GM21381 (cell line): ENCODE results near the gene DMRT3.

Source experiments
- ATAC-seq: cut with Tn5 transposase; IDR thresholded peaks from one replicate; pipeline ENCODE4 v1.9.1; 2021; ENCODE audit warnings: mild to moderate bottlenecking, moderate library complexity; ENCODE audit not compliant: unreplicated experiment

Gene DMRT3

GRCh38 chr9:970151-970996, 6.1 kb upstream of the DMRT3 start:
- ATAC-seq, result no peak

- no peak for ATAC-seq
Observed at GRCh38 chr9:971901-972500, 4.5 kb upstream of the DMRT3 start.

- no peak for ATAC-seq
Observed at GRCh38 chr9:972501-973294, 3.8 kb upstream of the DMRT3 start.

- no peak for ATAC-seq
Observed at GRCh38 chr9:973295-973834, 3.1 kb upstream of the DMRT3 start.

GRCh38 chr9:974031-974995, 2.1 kb upstream of the DMRT3 start:
- ATAC-seq, result no peak

GRCh38 chr9:974996-975739, 1.3 kb upstream of the DMRT3 start:
- ATAC-seq, result no peak

- ATAC-seq, result no peak
Observed at GRCh38 chr9:975740-976257, 656 bp upstream of the DMRT3 start.

GRCh38 chr9:976943-977837, 735 bp downstream of the DMRT3 start:
- ATAC-seq, result no peak

- no peak for ATAC-seq
Observed at GRCh38 chr9:977838-978830, 1.7 kb downstream of the DMRT3 start.

GRCh38 chr9:979983-980382, 3.5 kb downstream of the DMRT3 start:
- no peak for ATAC-seq

GRCh38 chr9:980640-981039, 4.2 kb downstream of the DMRT3 start:
- ATAC-seq, result no peak

- ATAC-seq, result no peak
Observed at GRCh38 chr9:981491-981898, 5.0 kb downstream of the DMRT3 start.

- ATAC-seq, result no peak
Observed at GRCh38 chr9:982394-983230, 6.2 kb downstream of the DMRT3 start.

GRCh38 chr9:994005-994404, 17.6 kb downstream of the DMRT3 start:
- peak; percentile 61 for ATAC-seq

GRCh38 chr9:995192-995591, 18.7 kb downstream of the DMRT3 start:
- no peak for ATAC-seq

GRCh38 chr9:995781-996180, 19.3 kb downstream of the DMRT3 start:
- ATAC-seq, result no peak
